HL-60 (cell line): ENCODE data around the gene SLC27A1.
A peak's percentile ranks its signal among the peaks of the same experiment; 100 is the strongest.
"Not testable (repeated sequence)": the region's sequence is repeated elsewhere in the genome, so short reads cannot be mapped to it uniquely, and the experiment has no call there.

ENCODE experiments used
- DNase-seq, 2 experiments: peaks; one replicate each; pipeline ENCODE4 v3.0.0-alpha.2; 2010 to 2020; ENCODE audit warnings: low read depth in 1 of 2, low spot score in 1 of 2
- H3K27ac ChIP-seq: fragments of 250-450 bp; sonication (Bioruptor Pico); replicated peaks from 2 replicates; pipeline ENCODE4 v1.5.1; 2020; ENCODE audit warnings: mild to moderate bottlenecking, moderate library complexity
- H3K27me3 ChIP-seq: fragments of 250-450 bp; sonication (Bioruptor Pico); 2 replicates; pipeline ENCODE4 v1.5.1; 2021; ENCODE audit warnings: mild to moderate bottlenecking, moderate library complexity; ENCODE audit not compliant: insufficient read depth, poor library complexity, severe bottlenecking
- H3K4me3 ChIP-seq: replicated peaks from 2 replicates; pipeline ENCODE4 v1.5.1; 2011; ENCODE audit warnings: mild to moderate bottlenecking, control low read depth, low read length; ENCODE audit not compliant: insufficient read depth
- CTCF ChIP-seq: IDR thresholded peaks from one replicate; pipeline ENCODE4 v1.5.1; 2011; ENCODE audit warnings: low read length, control low read depth, inconsistent platforms; ENCODE audit not compliant: insufficient read depth
- GABPA ChIP-seq: IDR thresholded peaks from 2 replicates; pipeline ENCODE4 v1.6.1; 2012; ENCODE audit warnings: low read depth
- POLR2AphosphoS5 ChIP-seq: IDR thresholded peaks from 2 replicates; pipeline ENCODE4 v1.6.1; 2012; ENCODE audit warnings: low read depth
- REST ChIP-seq: IDR thresholded peaks from 2 replicates; pipeline ENCODE4 v1.6.1; 2012; ENCODE audit warnings: low read depth; ENCODE audit not compliant: insufficient replicate concordance
- SPI1 ChIP-seq: IDR thresholded peaks from 2 replicates; pipeline ENCODE4 v1.6.1; 2012; ENCODE audit warnings: low read depth, mild to moderate bottlenecking, borderline replicate concordance

The SLC27A1 gene

GRCh38 chr19:17471410-17472125 is 1.2 kb downstream of the SLC27A1 start:
- no peak for DNase-seq
- Histone ChIP-seq H3K4me3 (no peak overlapping the region), H3K27me3 (peaks cover 3% of the 10 kb centered on the region), H3K27ac (no peak overlapping the region)
- TF ChIP-seq POLR2AphosphoS5 (no peak), REST (no peak), GABPA (no peak), SPI1 (no peak), CTCF (no peak)

- H3K27ac ChIP-seq: no peak overlapping the region
- no peak overlapping the region for H3K4me3 ChIP-seq
- TF ChIP-seq SPI1 (no peak), POLR2AphosphoS5 (no peak), GABPA (no peak), REST (no peak), CTCF (no peak)
- DNase-seq: peak; percentile 74 to 75
- peaks cover 3% of the 10 kb centered on the region for H3K27me3 ChIP-seq
These were observed 2.7 kb downstream of the SLC27A1 start for GRCh38 chr19:17473041-17473440.

GRCh38 chr19:17475011-17475540 is 4.8 kb downstream of the SLC27A1 start:
- H3K4me3 ChIP-seq, DNase-seq, H3K27me3 ChIP-seq, H3K27ac ChIP-seq: not testable (repeated sequence)

- DNase-seq: peak in 1 of 2 experiments; percentile 53
- H3K4me3 ChIP-seq: no peak overlapping the region
- TF ChIP-seq SPI1: peak; percentile 73; the same call in 1 of the 2 replicates
- TF ChIP-seq CTCF: no peak
- peak; percentile 25; the same call in 1 of the 2 replicates for TF ChIP-seq GABPA
- TF ChIP-seq REST: no peak
- TF ChIP-seq POLR2AphosphoS5: no peak
- H3K27ac ChIP-seq: 0 out of 2 replicates have a peak overlapping the region, but pooled peaks have one; percentile 7
- peaks cover 3% of the 10 kb centered on the region for H3K27me3 ChIP-seq
These were observed 5.3 kb downstream of the SLC27A1 start for GRCh38 chr19:17475541-17476115.
